Measurements from ENCODE around the gene ACOXL. TPM values are rescaled to one million over a fixed set of nuclear protein-coding genes. Genes with fewer than 3 reads are reported as not detected.

Gene ACOXL
- total and polyA plus RNA-seq, 2 of the 8 experiments (the other 6 are each of a cell fraction or from before 2014, with no cell fraction given), result 11.4 to 20.6 TPM

DNA sequence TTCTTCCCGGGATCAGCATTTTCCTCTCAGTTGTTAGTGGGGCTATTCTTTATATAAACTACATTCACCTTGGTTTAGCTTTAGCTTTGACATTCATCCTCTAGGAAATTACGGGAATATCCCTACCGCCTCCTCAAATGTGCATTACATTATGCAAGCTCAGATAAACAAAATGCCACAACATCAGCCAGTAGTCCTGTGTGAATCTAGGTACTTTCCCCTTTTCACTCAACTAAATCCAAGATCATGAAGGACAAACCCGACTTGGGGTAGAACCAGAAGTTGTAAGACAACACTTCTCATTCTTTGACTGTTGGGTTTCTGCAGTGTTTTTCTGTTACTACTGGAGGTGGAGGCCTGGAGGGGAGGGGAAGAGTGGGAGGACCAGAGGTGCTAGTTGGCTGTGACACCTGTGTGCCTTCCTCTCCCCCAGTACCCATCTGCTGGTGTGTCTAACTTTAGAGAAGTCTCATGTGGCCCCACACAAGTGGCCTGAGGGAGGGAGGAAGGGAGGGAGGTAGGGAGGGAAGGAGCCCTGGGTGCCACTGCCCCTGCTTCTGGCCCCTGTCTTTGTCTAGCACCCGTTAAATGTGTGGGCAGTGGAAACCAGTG is 303.6 kb downstream of the ACOXL start (continued):
- TF ChIP-seq RXRA (IDR thresholded peaks at IDR 0.05; ENCODE audit: insufficient read depth, low read depth, low read length), result no peak
- TF ChIP-seq HDAC6 (IDR thresholded peaks at IDR 0.05; ENCODE audit: low read depth, low read length), result no peak
